IMR-90 (cell line): Measurements from ENCODE around the gene MCCD1.

Source experiments
- BHLHE40 ChIP-seq: fragments of 150-350 bp; IDR thresholded peaks from 2 replicates; pipeline ENCODE4 v1.6.1; 2016; ENCODE audit warnings: mild to moderate bottlenecking, low read depth, low read length
- CEBPB ChIP-seq: IDR thresholded peaks from 2 replicates; pipeline ENCODE4 v1.6.1; 2012; ENCODE audit warnings: low read depth, low read length, improper control_type of control experiment
- CHD1 ChIP-seq: IDR thresholded peaks from 2 replicates; pipeline ENCODE4 v1.6.1; 2012; ENCODE audit warnings: low read depth, low read length, improper control_type of control experiment
- CTCF ChIP-seq: conservative IDR thresholded peaks from 2 replicates; pipeline ENCODE4 v1.5.1; 2012; ENCODE audit warnings: mild to moderate bottlenecking, low read depth, low read length, improper control_type of control experiment
- ELK1 ChIP-seq: fragments of 150-350 bp; IDR thresholded peaks from 2 replicates; pipeline ENCODE4 v1.6.1; 2016; ENCODE audit warnings: low read depth, mild to moderate bottlenecking, low read length, moderate library complexity, borderline replicate concordance
- MAFK ChIP-seq: IDR thresholded peaks from 2 replicates; pipeline ENCODE4 v1.6.1; 2012; ENCODE audit warnings: low read depth, low read length, improper control_type of control experiment
- MAZ ChIP-seq: IDR thresholded peaks from 2 replicates; pipeline ENCODE4 v1.6.1; 2012; ENCODE audit warnings: low read depth, mild to moderate bottlenecking, low read length, improper control_type of control experiment, moderate library complexity, borderline replicate concordance
- MXI1 ChIP-seq: IDR thresholded peaks from 2 replicates; pipeline ENCODE4 v1.6.1; 2012; ENCODE audit warnings: low read depth, mild to moderate bottlenecking, low read length, moderate library complexity, borderline replicate concordance
- POLR2A ChIP-seq: IDR thresholded peaks from 2 replicates; pipeline ENCODE4 v1.6.1; 2012; ENCODE audit warnings: mild to moderate bottlenecking, low read depth, low read length
- RAD21 ChIP-seq: IDR thresholded peaks from 2 replicates; pipeline ENCODE4 v1.6.1; 2012; ENCODE audit warnings: low read length, improper control_type of control experiment
- RCOR1 ChIP-seq: IDR thresholded peaks from 2 replicates; pipeline ENCODE4 v1.6.1; 2012; ENCODE audit warnings: mild to moderate bottlenecking, low read length, improper control_type of control experiment; ENCODE audit not compliant: insufficient replicate concordance
- RFX5 ChIP-seq: IDR thresholded peaks from 2 replicates; pipeline ENCODE4 v1.8.0; 2012; ENCODE audit warnings: low read depth, mild to moderate bottlenecking, low read length, moderate library complexity
- SMC3 ChIP-seq: fragments of 150-350 bp; IDR thresholded peaks from 2 replicates; pipeline ENCODE4 v1.6.1; 2016; ENCODE audit warnings: low read depth, mild to moderate bottlenecking, antibody characterized with exemption, low read length, moderate library complexity
- USF2 ChIP-seq: fragments of 150-350 bp; IDR thresholded peaks from 2 replicates; pipeline ENCODE4 v1.6.1; 2017; ENCODE audit warnings: mild to moderate bottlenecking, antibody characterized with exemption, low read length, low read depth

DNA sequence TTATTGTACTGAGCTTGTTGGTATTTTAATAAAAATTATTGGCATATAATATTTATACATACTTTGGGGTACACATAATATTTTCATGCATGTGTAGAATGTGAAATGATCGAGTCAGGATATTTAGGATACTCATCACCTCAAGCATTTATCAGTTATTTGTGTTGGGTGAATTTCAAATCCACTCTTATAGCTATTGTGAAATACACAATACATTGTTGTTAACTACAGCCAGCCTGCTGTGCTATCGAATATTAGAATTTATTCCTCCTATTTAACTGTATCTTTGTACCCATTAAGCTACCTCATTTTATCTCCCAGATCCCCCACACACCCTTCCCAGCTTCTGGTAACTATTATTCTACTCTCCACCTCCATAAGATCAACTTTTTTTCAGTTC, 45.4 kb upstream of the MCCD1 start:
- TF ChIP-seq RAD21: no peak
- no peak for TF ChIP-seq CTCF
- TF ChIP-seq RCOR1: no peak
- TF ChIP-seq CEBPB: peak; percentile 82
- no peak for TF ChIP-seq POLR2A
- TF ChIP-seq MXI1: no peak
- no peak for TF ChIP-seq BHLHE40
- no peak for TF ChIP-seq MAZ
- no peak for TF ChIP-seq ELK1
- no peak for TF ChIP-seq CHD1
- TF ChIP-seq SMC3: no peak
- TF ChIP-seq MAFK: no peak
- no peak for TF ChIP-seq USF2
- TF ChIP-seq RFX5: no peak
